GM12878 (cell line): ENCODE measurements around the gene LRRC75A. TPM values are rescaled to one million over a fixed set of nuclear protein-coding genes. Genes with fewer than 3 reads are reported as not detected.
A peak's percentile ranks its signal among the peaks of the same experiment; 100 is the strongest.

Experiments used
- CREM ChIP-seq: IDR thresholded peaks from 2 replicates; pipeline ENCODE4 v1.6.1; 2014; ENCODE audit warnings: antibody characterized with exemption, low read depth
- IKZF1 ChIP-seq: fragments of 450-650 bp; conservative IDR thresholded peaks from 2 replicates; pipeline ENCODE4 v1.6.1; 2017; ENCODE audit warnings: antibody characterized with exemption, mild to moderate bottlenecking
- RUNX3 ChIP-seq: IDR thresholded peaks from 2 replicates; pipeline ENCODE4 v1.6.1; 2012; ENCODE audit warnings: low read length, inconsistent platforms
- SMAD5 ChIP-seq: IDR thresholded peaks from 2 replicates; pipeline ENCODE4 v1.6.1; 2016; ENCODE audit warnings: antibody characterized with exemption, low read depth
- ZNF687 ChIP-seq: fragments of 450-650 bp; IDR thresholded peaks from 2 replicates; pipeline ENCODE4 v1.6.1; 2017; ENCODE audit warnings: mild to moderate bottlenecking, moderate library complexity
- polyA plus RNA-seq, 11 experiments: library from polyadenylated mRNA; depleted of rRNA in 4 of 11; unstranded in 6 of 11; stranded (reverse) in 5 of 11; fragments of >200 nt; fragmentation: Nextera tagmentation in 4 of 11; fragmentation: Illumina TruSeq in 1 of 11; extraction: Ambion mirVana in 4 of 11; extraction: Trizol in 1 of 11; gene quantifications; 1 replicate in 1 of 11; 2 replicates in 10 of 11; pipeline versions ENCODE4 v1.2.1 to v1.2.3, GENCODE V29; 2011 to 2016; ENCODE audit warnings: inconsistent platforms in 2 of 11, missing spikeins in 2 of 11, low read depth in 1 of 11
- total RNA-seq, 4 experiments: library from RNA; depleted of rRNA in 3 of 4; stranded (reverse); fragments of >200 nt in 3 of 4; fragmentation: Illumina TruSeq in 1 of 4; extraction: Trizol in 1 of 4; gene quantifications; 2 replicates each; pipeline versions ENCODE4 v1.2.1 to v1.2.3, GENCODE V29; 2013 to 2021
- TF ChIP-seq, protein P1 (sequence below): IDR thresholded peaks from 2 replicates; pipeline ENCODE4 v1.6.1; 2011; ENCODE audit warnings: borderline replicate concordance, low read depth, mild to moderate bottlenecking, moderate library complexity, mixed read lengths, low read length; ENCODE audit not compliant: insufficient read depth; ENCODE audit errors: extremely low read length

Gene LRRC75A
- total and polyA plus RNA-seq, 10 of the 15 experiments (the other 5 are each of a cell fraction or from before 2014, with no cell fraction given): 0.01 to 1.3 (median 0.09) TPM; not detected in 2

DNA sequence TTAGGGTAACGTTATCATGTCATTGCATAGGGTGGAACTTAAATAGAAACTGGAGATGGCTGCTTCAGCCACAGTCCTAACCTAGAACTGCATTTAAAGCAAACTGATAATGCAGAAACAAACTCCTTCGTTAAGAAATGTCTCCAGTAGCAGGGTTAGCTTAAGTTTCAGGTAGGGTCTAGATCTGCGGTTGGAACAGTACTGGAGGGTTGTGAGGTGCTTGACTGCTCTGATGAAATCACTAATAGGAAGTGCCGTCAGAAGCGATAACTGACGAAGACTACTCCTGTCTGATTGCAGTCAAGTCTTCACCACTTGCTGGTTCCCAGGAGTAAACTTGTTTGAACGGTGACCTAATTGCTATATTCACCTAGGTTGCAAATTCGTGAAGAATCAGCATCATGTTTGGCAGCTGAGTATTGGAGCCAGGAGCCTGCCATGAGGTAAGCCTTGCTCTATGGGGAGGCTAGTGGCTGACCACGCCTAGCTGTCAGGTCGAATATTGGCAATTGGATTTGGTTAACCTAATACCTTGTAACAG is 52.1 kb downstream of the LRRC75A start (continued):
- TF ChIP-seq ZNF687 (no peak), SMAD5 (0 out of 2 replicates have a peak, but pooled peaks have one; percentile 17), IKZF1 (no peak), CREM (peak; percentile 53; the same call in 1 of the 2 replicates), RUNX3 (peak; percentile 45; the same call in 1 of the 2 replicates)
- TF ChIP-seq, protein P1, sequence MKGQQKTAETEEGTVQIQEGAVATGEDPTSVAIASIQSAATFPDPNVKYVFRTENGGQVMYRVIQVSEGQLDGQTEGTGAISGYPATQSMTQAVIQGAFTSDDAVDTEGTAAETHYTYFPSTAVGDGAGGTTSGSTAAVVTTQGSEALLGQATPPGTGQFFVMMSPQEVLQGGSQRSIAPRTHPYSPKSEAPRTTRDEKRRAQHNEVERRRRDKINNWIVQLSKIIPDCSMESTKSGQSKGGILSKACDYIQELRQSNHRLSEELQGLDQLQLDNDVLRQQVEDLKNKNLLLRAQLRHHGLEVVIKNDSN: no peak
